ENCODE results near the gene ART3. TPM values are rescaled to one million over a fixed set of nuclear protein-coding genes. Genes with fewer than 3 reads are reported as not detected.

Gene ART3
- total and polyA plus RNA-seq, 9 of the 15 experiments (the other 6 are each of a cell fraction or from before 2014, with no cell fraction given), result 0.69 to 1.4 (median 1.1) TPM; not detected in 1

- TF ChIP-seq ZNF436 (CRISPR knock-in tag; IDR thresholded peaks at IDR 0.05) (no peak), FOSL1 (tag; conservative IDR thresholded peaks at IDR 0.05) (no peak; the same call in 1 of the 2 replicates), STAT5A (IDR thresholded peaks at IDR 0.05; ENCODE audit: borderline replicate concordance, low read length) (peak; percentile 36; the same call in 1 of the 2 replicates), ZNF277 (CRISPR knock-in tag; IDR thresholded peaks at IDR 0.05; ENCODE audit: borderline replicate concordance) (no peak), PTRF (tag; IDR thresholded peaks at IDR 0.05) (no peak), TFAM (CRISPR knock-in tag; conservative IDR thresholded peaks at IDR 0.05) (no peak), CHCHD3 (CRISPR knock-in tag; IDR thresholded peaks at IDR 0.05) (no peak), DPF2 (IDR thresholded peaks at IDR 0.05) (peak; percentile 68), CLOCK (CRISPR knock-in tag; IDR thresholded peaks at IDR 0.05; ENCODE audit: borderline replicate concordance) (no peak), ZNF133 (CRISPR knock-in tag; IDR thresholded peaks at IDR 0.05) (no peak), ZNF165 (CRISPR knock-in tag; IDR thresholded peaks at IDR 0.05; ENCODE audit: borderline replicate concordance) (no peak), SP1 (CRISPR knock-in tag; IDR thresholded peaks at IDR 0.05) (no peak), ATF7 (IDR thresholded peaks at IDR 0.05) (peak; percentile 52; the same call in 1 of the 2 replicates), ZC3H11A (IDR thresholded peaks at IDR 0.05; ENCODE audit: low read depth, low read length) (no peak), HOXB6 (CRISPR knock-in tag; IDR thresholded peaks at IDR 0.05; ENCODE audit: borderline replicate concordance) (no peak), U2AF2 (optimal IDR thresholded peaks at IDR 0.05; ENCODE audit: low read depth, low read length) (no peak), RBM22 (IDR thresholded peaks at IDR 0.05; ENCODE audit: low read depth, low read length, poor library complexity, severe bottlenecking) (no peak), BRF1 (IDR thresholded peaks at IDR 0.05; ENCODE audit: borderline replicate concordance, extremely low read depth, insufficient read length) (no peak), TAF15 (IDR thresholded peaks at IDR 0.05; ENCODE audit: low read depth, low read length) (no peak), HDAC3 (IDR thresholded peaks at IDR 0.05; ENCODE audit: borderline replicate concordance, partially characterized antibody) (peak; percentile 36), SIX5 (IDR thresholded peaks at IDR 0.05; ENCODE audit: borderline replicate concordance in 1 of 2, insufficient read depth in 1 of 2, low read depth in 1 of 2, low read length in 2 of 2) (no peak), HNRNPK (IDR thresholded peaks at IDR 0.05; ENCODE audit: low read depth, low read length, poor library complexity, severe bottlenecking) (no peak), PTBP1 (IDR thresholded peaks at IDR 0.05; ENCODE audit: low read depth, low read length) (no peak), ZEB2 (IDR thresholded peaks at IDR 0.05) (0 out of 2 replicates have a peak, but pooled peaks have one; percentile 21), SRSF3 (IDR thresholded peaks at IDR 0.05; ENCODE audit: insufficient read depth, low read length) (no peak)
- TF ChIP-seq, protein P1, sequence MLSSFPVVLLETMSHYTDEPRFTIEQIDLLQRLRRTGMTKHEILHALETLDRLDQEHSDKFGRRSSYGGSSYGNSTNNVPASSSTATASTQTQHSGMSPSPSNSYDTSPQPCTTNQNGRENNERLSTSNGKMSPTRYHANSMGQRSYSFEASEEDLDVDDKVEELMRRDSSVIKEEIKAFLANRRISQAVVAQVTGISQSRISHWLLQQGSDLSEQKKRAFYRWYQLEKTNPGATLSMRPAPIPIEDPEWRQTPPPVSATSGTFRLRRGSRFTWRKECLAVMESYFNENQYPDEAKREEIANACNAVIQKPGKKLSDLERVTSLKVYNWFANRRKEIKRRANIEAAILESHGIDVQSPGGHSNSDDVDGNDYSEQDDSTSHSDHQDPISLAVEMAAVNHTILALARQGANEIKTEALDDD (IDR thresholded peaks at IDR 0.05), result no peak
Observed at GRCh38 chr4:76058888-76059426, 15.6 kb upstream of the ART3 start (continued).
